GM21723 (cell line): Measurements from ENCODE around the gene FXYD6.
"Not testable (repeated sequence)": the region's sequence is repeated elsewhere in the genome, so short reads cannot be mapped to it uniquely, and the experiment has no call there.

Experiments
- ATAC-seq: cut with Tn5 transposase; IDR thresholded peaks from one replicate; pipeline ENCODE4 v1.9.1; 2021; ENCODE audit warnings: mild to moderate bottlenecking, moderate library complexity; ENCODE audit not compliant: unreplicated experiment

The FXYD6 gene, protein sequence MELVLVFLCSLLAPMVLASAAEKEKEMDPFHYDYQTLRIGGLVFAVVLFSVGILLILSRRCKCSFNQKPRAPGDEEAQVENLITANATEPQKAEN

DNA sequence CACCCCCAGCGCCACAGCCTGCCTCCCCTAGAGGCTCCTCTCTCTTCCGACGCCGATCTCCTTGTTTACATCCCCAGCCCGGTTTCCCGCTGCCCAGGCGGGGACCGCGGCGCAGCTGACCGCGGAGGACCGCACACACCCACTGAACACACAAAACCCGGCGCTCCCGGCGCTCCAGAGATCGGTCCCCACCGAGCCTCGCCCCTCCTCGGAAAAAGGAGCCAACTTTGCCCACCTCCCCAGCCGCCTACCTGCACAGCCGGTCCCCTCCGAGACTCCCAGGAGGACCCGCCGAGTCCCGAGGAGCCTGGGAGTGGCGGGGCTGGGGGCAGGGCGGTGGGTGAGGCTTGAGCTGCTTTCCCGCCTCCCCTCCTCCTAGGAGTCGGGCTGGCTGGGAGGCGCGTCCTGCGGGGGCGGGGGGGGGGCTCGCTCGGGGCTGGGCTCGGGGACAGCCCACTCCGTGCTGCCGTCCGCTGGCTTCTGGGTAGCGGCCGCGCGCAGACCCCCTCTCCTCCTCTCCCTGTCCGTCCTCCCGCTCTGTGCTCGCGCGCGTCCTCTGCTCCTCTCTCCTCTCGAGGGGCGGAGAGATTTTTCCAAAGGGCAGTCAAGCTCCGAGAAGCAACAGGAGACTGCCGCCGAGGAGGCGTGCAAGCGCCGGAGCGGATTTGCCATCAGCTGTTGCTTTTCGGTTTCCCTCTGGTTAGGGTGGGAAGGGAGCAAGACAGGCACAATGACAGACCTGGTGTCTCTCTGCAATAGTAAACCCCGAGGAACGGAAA is at the start of gene FXYD6:
FXYD6 (minus strand) TSS at position 318 of the 779 bp plus-strand sequence. CDS start 33,882 bp downstream, outside the sequence.
- ATAC-seq = no peak

DNA sequence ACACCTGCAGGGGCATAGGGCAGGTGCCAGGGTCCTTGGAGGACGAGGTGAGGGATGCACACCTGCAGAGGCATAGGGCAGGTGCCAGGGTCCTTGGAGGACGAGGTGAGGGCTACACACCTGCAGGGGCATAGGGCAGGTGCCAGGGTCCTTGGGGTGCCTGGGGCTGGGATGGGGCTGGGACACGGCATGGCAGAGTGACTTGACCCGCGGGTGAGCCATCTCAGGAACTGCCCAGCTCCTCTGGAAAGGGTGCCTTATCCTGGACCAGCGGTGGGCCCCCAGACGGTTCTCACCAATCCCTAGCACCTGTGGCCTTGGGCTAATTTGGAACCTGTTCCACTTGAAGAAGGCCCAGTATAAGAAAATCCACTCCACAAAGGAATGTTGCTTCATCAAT is 49.7 kb upstream of the FXYD6 start:
- ATAC-seq = not testable (repeated sequence)

DNA sequence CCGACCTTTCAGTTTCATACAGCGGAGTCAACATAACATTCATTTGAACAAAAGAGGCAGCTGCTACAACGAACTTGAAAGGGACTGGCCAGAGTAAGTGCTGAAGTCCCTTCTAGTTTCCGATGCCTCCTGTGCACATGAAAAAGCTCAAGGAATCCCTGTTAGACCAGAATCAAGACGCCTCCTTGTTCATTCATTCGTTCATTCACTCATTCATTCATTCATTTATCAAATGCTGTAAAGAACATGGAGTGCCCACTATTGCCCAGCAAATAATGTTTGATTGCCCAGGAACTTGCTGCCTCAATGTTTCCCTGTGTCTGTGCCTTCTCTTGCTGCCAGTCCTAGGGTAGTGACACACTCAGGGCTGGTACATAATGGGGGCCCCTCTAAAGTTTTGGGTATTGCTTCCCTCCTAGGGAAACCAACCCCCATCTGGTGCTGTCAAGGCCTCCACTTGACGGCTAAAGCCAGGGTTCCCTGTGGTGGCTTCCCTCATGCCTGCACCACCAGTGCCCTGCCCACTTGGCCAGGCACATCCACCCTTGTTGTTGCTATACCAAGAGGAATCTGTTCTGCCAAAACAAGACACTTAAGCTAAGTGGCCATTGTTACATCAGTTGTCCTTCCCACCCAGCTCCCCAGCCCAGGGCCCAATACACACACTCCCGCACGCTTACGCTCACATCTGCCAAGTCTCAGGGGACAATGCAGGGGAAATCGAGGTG is 48.9 kb upstream of the FXYD6 start:
- ATAC-seq = no peak

DNA sequence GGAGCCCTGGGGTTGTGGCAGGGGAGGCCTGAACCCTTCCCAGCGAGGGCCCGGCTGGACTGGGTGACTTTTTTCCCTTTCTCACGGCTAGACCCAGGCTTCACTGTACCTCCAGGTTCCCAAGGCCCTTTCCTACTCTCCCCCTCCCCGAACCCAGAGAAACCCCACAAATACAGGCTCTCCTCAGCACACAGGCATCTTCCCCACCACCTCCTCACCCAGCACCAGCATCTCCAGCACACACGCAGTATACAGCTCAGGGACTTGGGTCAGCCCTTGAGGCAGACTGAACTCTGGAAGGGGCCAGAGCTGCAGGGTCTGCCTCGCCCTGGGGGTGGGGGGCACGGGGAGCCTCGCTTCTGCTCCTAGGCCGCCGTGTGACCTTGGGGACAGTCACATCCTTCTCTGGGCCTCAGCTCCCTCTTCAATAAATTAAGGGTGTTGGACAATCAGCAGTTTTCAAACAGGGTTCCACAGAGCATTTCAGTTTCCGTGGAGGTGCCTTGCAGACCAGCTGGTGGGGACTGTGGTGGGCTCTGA is 48.2 kb upstream of the FXYD6 start:
- ATAC-seq = no peak

DNA sequence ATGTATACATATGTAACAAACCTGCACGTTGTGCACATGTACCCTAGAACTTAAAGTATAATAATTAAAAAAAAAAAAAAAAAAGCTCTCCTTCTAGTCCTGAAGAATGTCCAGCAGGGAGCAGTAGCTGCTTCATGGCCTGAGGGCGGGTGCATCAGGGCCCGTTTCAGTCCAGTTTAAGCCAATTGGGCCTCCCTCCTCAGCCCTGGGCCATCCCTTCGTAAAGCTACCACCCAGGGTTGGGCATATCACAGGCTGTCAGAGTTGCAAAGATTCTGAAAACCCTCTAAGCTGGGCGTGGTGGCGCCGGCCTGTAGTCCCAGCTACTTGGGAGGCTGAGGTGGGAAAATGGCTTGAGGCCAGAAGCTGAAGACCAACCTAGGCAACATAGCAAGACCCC is 47.3 kb upstream of the FXYD6 start:
- no peak for ATAC-seq

DNA sequence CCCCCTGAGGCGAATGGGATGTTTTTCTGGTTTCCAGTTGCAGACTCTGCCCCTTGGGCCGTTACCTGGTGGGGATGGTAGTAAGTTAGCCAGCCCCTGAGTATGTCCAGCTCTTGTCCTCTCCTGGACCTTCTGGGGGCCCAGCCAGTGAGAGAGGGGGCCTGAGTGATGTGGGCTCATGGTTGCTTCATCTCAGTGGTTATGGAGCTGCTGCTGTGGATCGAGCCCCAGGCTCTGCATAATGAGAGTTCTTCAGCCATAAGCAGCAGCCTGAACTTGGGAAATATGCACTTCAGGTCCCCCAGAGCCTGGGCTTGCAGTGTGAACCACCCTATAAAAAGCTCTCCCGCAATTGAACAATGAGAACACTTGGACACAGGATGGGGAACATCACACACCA is 46.8 kb upstream of the FXYD6 start:
- ATAC-seq = no peak

DNA sequence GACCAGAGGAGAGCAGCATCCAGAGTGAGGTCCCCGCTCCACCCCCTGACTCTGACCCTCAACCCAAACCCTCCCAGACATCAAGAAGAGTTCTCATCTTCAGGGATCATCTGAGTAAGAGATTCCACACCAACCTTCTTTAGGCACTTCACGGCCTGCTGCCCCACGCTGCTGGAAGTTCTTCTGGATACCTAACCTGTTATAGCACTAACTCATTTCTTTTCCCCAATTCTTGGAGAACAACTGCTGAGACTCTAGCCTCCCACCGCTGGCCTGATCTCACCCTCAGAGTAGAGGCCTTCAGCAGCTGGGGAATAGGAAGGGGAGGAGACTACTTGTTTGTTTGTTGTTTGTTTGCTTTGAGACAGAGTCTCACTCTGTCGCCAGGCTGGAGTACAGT is 45.4 kb upstream of the FXYD6 start:
- ATAC-seq = no peak

DNA sequence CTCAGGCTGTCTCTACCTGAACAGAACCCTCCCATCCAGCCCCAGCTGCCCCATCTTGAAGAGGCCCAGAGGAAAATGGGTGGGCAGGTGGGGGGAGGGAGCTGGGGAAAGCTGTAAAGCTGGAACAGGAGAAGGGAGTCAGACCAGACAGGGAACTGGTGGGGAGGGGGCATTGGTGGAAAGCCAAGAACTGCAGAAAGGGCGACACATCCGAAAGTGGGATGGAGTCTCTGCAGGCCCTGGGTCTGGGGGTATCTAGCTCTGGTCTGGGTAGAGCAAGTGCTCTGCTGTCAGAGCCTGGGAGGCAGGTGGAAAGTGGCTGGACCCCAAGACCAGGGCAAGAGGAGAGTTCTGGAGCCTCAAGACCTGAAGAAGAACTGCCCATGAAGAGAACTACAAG is 45.0 kb upstream of the FXYD6 start:
- ATAC-seq = no peak

DNA sequence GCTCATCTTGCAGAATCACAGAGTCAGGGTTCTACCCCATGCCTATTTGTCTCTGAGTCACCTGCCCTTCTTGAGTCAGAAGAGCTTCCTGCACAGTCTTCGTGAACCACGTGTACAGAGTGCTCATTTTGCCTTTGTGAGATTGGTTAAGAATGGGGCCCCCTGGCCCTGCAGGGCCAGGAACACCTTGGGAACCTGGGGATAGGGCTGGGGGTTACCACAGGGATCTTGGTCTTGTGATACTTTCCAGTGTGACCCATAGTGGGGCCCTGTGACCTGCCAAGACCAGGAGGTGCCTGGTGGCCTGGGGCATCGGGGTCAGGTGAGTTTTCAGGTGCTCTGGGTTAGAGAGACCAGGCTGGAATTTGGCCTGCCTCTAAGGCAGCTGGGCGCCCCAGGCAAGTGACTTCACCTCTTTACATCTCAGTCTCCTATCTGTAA is 43.3 kb upstream of the FXYD6 start:
- no peak for ATAC-seq

DNA sequence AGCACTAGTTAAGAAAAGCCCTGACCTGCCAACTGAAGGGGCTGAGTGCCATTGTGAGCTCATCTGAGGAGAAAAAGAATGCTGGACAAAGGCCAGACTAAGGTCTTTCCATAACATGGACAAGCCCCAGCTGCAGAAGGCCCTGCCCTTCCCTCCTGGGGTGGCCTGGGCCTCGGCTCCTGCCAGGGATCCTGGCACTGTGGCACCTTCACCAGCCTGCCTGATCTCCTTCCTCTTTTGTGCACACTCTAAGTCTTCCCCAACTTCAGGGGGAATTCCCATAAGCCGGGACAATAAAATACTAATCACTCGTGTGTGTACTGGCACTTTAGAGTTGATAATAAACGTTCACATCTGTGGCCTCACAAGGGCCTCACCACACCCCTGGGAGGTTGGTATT is 42.9 kb upstream of the FXYD6 start:
- ATAC-seq = no peak

DNA sequence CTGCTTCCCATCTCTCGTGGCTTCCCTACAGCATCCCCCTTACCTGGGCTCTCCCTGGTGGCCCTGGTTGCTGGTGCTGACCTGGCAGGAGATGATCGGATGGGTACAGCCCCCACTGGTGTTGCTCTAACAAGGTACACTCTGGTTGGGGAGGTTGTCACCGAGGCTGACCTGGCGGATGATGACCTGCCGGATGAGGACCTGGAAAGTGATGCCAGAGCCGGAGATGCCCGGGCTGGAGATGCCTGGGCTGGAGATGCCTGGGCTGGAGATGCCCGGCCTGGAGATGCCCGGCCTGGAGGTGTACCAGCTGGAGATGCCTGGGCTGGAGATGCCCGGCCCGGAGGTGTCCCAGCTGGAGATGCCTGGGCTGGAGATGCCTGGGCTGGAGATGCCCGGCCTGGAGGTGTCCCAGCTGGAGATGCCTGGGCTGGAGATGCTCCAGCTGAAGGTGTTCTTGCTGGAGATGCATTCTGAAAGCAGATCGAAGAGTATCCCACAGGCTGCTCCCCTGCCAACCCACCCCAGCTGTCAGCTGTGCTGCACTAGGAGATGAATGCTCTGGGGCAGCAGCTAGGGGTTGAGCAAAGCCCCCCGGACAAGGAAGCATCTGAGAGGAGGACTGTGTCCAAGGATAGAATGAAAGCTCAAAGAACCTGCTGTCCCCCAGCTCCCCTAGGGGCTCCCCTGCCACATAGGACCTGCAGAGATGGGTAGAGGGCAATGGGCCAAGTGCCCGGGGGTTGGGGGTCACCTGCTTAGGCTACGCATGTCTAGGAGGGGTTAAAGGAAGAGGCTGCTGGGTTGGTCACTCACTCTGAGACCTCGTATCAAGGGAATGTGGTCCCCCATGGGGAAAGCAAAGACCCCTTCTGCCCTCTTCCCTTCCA is 42.2 kb upstream of the FXYD6 start:
- ATAC-seq = no peak

DNA sequence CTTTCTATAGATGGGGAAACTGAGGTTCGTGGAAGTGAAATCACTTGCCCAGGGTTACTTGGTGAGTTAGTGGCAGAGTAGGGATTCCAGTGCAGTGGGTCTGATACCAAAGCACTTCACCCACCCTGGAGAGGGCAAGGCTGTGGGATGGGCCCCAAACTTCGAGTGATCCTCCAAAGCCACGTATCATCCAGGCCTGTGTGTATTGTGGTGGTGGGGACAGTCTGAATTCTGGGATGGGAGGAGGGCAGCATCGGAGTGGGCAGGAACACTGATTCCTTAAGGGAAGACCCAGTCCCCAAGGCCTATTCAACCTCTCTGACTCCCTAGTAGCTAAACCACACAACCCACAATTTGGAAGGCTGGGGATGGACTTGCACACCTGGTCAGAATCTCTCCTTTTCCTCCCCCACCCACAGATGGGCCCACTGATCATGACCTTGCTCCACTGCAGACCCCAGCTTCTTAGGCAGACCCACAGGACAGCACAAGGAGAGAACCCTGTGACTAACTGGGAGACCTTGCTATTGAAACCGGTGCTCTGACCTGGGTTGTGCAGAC is 41.2 kb upstream of the FXYD6 start:
- ATAC-seq = no peak

DNA sequence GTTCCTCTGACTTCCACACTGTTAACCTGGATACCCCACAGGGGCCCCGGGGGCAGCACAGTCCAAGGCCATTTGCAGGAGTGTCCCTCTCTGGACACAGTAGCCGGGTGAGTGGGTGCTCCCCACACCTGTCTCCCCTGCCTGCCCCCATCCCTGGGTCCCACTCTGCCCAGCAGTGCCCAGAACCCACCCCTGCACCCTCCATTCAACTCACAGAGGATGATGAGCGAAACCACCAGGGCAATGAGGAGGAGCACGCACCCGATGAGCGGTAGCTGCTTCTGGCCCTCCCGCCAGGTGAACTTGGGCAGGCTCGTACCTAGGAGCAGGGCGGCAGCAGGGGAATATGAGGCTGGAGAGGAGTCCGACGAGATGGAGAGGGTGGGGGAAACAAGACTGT is 40.5 kb upstream of the FXYD6 start:
- no peak for ATAC-seq

DNA sequence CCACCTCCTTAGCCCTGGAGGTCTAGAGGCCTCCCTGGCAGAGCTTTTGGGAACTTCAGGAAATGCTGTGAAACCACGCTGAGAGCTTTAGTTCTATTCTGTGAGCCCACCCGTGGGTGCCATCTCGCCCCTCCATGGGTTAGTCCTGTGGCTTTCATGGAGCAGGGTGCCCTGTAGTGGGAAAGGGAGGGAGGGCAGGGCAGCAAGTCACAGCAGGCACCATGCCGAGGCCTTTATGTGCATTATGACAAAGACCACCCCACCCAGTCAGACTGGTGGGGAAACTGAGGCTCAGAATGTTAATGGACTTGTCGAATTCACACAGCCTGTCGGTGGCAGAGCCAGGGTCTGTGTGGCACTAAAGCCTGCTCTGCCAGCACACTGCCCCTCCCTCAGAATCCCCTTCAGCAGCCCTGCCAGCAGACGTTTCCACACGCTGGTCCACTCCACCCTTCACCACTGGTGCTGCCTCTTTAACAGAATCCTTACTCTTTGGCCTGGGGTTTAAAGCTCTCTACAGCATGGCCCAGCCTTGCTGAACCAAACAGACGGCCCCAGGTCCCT is 39.3 kb upstream of the FXYD6 start:
- no peak for ATAC-seq

DNA sequence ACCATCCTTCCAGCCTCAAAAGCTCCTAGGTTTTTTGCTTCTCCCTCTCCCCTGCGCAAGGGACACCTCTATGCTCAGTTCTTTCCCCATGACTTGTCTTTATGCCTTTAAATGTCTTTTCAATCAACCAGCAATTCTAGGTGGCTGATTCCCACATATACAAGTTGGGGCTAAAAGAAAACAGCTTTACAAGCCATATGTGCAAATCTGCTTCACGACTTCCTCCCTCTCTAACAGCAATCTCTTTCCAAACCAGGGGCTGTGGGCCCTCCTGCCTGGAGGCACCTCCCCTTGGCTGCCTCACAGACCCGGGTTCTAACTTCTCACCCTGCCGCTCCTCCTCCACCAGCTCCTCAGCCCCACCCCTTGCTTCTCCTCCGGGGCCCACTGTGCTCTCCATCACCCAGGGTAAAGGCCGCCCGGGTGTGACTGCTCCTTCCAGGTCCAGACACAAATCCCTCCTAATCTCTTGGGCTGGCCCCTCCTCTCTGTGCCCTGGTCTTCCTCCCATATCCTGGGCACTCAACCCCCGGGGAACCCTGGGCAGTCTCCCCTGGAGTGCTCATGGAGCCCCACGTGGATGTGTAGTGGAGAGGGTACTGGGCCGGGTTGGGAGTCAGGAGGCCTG is 38.6 kb upstream of the FXYD6 start:
- no peak for ATAC-seq

DNA sequence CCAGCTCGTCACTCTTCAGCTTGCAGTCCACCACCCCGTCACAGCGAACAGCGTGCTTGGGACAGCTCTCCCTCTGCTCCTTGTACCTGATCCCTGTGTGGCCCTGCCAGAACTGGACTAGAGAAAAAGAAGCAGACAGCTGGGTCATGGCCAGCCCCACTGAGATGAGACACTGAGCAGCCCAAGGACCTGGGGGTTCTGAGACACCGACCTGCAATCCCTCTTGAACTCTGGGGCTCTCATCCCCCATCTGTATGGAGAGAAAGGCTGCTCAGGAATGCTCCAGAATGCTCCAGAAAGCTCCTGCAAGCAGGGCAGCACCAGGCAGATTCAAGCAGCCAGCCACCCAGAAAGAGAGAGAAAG is 37.9 kb upstream of the FXYD6 start:
- ATAC-seq = no peak

DNA sequence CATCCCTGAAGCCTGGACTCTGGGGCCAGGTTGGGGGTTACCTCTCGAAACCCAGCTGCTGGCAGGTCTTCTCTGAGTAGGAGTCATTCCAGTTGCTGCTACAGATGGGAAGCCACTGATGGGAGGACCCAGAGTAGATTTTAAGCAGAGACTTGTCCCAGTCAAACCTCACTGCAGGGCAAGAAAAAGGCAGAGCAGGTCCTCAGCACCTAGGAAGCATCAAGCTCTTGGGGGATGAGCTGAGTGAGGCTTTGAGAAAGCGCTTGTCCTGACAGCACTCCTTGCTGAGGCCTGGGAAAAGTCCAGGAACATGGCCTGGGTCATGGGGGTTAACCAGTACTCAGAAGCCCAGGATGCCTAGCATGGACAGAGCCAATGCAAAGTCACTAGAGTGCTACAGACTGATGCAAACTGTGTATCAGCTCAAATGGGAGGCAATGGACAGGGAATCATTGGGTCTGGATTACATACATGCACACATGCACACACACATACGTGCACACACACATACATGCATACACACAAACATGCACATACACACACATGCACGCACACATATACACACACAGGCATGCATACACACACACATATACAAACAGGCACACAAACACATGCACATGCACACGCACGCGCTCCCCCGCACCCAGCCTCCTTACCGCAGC is 37.4 kb upstream of the FXYD6 start:
- ATAC-seq = no peak

DNA sequence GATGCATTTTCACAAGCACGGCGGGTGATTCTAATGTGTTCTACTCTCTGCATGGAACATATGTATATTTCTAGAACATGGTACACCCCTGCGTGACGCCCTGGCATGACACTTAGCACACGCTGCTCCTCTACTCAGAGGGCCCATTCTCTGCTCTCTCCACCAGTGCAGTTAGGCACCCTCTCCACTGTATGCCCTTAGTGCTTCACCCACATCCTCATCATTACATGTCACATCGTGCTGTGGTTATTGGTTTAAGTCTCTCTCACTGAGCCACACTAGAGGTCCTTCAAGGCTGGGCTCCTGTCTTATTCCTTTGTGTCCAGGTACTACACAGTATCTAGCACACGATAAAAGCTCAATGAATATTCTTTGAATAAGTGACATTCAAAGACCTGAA is 36.0 kb upstream of the FXYD6 start:
- no peak for ATAC-seq

DNA sequence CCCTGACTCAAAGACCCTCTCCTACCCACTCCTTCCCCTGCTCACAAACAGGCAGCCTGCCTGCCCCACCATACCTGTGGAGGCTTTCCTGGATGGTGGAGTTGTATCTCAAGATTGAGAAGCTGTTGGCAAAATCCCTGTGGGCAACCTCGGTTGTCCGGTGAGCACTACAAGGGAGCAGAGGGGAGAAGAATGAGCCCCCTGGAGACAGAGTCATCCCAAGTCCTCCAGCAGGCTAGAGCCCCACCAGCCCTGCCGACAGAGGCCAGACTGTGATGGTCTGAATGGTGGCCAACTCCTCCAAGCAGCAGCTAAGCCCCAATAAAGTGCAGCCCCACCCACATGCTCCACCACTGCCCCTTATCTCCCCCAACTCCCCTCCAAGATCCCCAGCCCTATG is 35.2 kb upstream of the FXYD6 start:
- no peak for ATAC-seq
